NCI-H524 treated with DMSO at 0.1 percent for 48 hours (cell line): ENCODE results near the gene DIP2A.
A peak's percentile ranks its signal among the peaks of the same experiment; 100 is the strongest.

Experiments
- DNase-seq: peaks from one replicate; lab custom pipeline; 2025; lab: John Stamatoyannopoulos, UW

The DIP2A gene

DNA sequence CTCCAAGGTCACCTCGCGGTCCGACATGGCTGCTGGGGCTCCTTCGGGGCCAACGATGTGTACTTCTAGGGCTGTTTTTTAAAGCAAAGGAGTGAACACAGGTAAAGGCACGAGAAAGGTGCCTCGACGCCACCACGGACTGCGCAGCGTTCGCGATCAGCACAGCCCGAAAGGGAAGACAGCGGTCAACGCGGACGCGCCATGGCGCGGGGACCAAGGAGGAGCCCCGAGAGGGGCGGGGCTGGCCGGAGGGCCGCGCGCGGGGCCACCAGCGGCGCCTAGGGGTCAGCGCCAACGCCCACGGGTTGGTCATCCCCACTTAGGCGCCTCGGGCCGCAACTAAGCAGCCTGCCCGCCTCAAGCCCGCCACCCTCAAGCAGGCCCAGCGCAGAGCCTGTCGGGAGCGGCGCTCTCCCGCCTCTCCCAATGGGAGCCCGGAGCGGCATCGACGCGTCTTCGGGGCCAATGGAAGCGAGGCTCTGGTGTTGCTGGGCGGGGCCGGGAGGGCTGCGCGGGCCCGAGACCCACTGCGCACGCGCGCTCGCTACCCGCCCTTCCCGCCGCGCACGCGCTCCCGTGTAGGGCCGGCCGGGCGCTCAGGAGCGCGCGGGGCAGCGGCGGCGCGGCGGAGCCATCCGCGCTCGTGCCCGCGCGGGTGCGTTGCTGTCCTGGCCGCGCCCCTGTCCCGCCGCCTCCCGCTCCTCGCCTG, at the start of gene DIP2A:
Gene DIP2A (plus strand): TSS at position 577 of the 709 bp plus-strand sequence. CDS start 241 bp downstream, outside the sequence.
- peak; percentile 51 for DNase-seq

DNA sequence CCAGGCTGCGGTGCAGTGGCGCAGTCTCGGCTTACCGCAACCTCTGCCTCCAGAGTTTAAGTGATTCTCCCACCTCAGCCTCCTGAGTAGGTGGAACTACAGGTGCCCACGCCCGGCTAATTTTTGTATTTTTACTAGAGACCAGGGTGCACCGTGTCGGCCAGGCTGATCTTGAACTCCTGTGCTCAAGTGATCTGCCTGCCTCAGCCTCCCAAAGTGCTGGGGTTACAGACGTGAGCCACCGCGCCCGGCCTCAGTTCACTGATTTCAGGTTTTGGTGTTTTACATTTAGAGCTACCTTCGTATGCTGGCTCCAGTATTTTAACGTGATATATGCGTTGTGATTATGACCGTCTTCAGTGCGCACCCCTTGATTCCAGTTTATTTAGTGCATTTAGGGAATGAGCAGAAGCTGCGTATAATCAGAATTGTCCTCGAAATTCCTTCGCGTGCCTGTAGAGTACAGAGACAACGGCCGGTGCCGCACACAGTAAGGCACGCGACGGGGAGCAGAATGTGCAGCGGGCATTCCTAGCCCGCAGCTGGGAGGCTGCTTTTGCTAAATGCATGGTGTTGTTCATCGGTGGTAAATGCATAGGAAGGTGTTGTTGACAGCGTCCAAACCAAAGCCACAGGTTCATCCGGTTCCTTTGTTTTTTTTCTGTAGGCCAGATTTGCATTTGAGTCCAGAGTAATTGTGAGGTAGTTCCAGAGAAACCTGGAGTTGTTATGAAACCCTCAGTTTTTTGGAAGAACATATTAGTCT, 48.9 kb upstream of the DIP2A start:
- DNase-seq = no peak

DNA sequence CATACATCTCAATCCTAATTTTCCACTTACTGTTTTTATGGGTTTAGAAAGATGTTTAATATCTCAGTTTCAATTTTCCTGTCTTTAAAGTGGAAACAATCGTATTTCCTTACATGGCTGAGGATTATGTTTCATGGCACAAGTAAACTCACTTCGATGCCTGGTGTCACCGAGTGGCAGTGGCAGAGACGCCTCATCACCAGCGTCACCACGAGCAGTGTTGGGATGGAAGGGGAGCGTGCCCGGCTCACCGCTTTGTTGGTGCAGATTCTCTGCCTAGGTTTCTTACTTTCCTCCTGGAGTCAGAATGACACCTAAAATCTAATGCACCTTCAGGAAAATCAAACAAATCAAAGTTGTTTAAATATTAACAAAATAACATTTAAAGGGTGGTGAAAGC, 48.2 kb upstream of the DIP2A start:
- DNase-seq = no peak

GRCh38 chr21:46411236-46411635, 47.5 kb upstream of the DIP2A start:
- no peak for DNase-seq

GRCh38 chr21:46411691-46412090, 47.0 kb upstream of the DIP2A start:
- DNase-seq = no peak

DNA sequence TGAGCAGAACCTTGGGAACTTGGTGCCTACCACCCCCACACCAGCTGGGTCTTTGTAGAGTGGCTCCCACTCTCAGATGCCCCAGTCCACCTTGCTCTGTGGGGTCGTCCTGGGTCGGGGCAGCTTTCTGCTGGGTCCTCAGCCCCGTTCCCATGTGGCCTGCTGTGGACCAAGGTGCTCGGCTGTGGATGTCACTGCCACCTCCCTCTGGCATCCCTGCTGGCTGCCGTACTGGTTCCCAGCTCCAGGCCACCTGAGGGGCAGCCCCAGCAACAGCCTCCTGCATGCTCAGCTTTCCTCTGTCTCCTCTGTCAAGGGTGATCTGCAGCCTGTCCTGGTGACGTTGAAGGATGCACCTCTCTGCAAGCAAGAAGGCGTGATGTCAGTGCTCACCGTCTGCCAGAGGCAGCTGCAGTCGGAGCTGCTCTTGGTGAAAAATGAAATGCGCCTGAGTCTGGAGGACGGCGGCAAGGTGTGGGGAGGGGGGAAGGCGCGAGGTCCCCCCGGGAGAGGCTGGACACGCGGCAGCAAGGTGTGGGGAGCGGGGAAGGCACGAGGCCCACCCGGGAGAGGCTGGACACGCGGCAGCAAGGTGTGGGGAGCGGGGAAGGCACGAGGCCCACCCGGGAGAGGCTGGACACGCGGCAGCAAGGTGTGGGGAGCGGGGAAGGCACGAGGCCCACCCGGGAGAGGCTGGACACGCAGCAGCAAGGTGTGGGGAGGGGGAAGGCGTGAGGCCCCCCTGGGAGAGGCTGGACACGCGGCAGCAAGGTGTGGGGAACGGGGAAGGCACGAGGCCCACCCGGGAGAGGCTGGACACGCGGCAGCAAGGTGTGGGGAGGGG, 45.9 kb upstream of the DIP2A start:
- no peak for DNase-seq

GRCh38 chr21:46413365-46413696, 45.4 kb upstream of the DIP2A start:
- no peak for DNase-seq

DNA sequence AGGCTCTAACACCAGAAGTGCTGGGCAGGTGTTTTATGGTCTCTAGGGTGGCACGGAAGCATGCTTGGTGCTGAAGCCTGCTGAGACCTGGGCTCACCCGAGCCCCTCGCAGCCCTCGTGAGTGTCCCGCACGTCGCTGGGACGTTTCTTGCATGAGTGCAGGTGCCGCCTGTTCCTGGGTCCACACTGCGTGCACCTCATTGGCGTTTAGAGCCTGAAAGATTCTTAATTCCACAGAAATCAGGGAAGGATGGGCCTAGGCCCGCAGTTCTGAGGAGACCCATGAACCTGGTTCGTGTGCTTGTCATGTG, 43.8 kb upstream of the DIP2A start:
- DNase-seq = no peak

GRCh38 chr21:46416551-46416950, 42.1 kb upstream of the DIP2A start:
- DNase-seq = no peak

DNA sequence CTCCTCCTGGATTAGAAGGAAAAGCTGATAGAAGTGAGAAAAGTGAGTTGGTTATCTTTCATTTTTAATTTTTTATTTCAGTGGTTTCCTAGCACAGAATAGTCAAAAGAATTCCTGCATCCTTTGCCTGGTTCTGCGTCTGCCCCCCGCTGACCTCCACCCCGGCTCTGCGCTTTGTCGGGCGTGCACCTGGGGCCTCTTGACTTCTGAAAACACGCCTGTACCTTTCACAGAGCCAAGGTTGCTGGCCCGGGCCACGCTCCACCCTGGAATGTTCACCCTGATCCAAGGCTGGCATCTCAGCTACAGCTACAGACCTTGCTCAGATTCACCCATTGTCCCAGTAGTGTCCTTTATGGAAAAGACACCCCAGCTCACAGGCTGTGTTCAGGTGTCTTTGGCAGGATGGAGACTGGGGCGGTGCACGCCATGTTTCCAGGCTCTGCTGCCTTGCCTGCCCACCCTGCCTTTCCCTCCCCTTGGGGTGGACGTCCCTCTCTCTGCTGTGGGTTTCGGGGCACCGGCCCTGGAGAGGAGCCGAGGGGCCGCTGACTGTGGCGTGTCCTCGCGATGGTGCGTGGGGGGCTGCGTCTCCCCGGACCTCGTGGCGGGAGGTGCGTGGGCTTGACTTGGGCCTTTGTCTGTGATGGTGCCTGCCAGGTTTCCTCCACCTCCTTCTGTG, 40.3 kb upstream of the DIP2A start:
- no peak for DNase-seq

- no peak for DNase-seq
Observed at GRCh38 chr21:46420241-46421190, 38.2 kb upstream of the DIP2A start.

GRCh38 chr21:46421191-46421750, 37.4 kb upstream of the DIP2A start:
- DNase-seq = no peak

DNA sequence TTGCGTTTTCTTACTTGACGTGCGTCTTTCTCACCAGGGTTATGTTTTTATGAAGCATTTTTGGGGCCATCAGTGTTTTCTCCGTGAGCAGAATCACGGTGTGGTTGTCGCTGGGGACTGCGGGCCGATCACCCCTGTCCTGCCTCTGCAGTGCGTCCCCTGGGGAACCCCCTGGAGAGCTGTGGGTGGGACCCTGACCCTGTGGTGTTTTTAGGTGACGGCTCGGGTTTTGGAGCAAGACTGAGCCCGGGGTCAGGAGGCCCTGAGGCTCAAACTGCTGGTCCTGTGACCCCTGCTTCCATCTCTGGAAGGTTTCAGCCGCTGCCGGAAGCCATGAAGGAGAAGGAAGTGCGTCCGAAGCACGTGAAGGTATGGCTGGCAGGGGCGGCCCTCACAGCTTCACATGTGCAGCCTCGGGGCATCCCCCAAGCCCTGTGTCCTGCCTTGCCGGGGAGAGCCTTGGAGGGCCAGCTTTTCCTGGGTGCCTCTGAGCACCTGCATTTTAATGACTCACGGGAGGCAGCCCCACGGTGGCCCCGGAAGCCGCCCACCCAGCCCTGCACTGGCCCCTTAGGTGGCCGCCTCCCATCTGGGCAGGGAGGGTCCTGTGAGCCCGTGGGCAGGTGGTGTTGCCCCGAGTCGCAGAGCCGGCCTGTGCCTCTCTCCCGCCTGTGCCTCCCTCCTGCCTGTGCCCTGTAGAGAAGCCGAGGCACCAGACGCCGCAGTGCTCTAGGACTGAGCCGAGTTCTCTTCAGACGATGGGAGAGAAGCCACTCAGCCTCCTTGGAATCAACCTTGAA, 36.7 kb upstream of the DIP2A start:
- no peak for DNase-seq

GRCh38 chr21:46422636-46423241, 36.0 kb upstream of the DIP2A start:
- no peak for DNase-seq

DNA sequence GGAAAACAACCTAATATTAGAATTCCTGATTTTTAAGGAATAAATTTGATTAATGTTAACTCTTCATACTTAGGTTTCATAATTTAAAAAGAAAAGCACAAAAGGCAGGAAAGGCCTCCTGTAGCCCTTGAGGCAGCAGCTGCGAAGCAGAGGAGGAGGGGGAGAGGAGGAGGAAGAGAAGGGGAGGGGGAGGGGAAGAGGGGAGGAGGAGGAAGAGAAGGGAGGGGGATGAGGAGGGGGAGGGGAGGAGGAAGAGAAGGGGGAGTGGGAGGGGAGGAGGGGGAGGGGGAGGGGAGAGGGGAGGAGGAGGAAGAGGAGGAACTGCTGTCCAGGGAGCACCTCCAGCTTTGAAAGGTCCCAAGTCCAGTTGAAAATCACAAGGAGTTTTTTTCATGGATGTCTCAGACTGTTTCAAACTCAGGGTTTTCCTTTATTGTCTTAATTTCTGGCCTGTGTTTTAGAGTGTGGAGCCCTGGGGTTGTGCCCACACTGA, 35.1 kb upstream of the DIP2A start:
- no peak for DNase-seq

GRCh38 chr21:46424039-46424591, 34.6 kb upstream of the DIP2A start:
- no peak for DNase-seq

DNA sequence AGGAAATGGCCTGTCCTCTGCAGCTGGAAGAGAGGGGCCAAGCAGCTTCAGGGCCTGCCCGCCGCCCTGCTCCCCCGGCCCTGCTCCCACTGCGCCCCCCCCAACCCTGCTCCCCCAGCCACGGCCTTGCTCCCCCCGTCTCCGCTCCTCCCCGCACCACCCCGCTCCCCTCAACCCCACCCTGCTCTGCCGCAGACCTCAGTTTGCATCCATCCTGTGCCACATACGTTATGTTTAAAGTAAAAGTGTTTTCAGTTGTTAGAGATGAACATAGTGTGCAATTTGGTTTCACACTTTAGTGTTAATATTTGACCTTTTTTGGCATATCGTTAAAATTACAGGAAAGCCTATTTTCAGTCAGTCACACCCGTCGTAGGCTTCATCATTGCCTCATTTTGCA, 34.1 kb upstream of the DIP2A start:
- DNase-seq = no peak

- peak; percentile 44 for DNase-seq
Observed at GRCh38 chr21:46425041-46425440, 33.6 kb upstream of the DIP2A start.

GRCh38 chr21:46425571-46425970, 33.1 kb upstream of the DIP2A start:
- DNase-seq = peak; percentile 70
